ENCODE results near the gene SNX11. TPM values are rescaled to one million over a fixed set of nuclear protein-coding genes. Genes with fewer than 3 reads are reported as not detected.

The SNX11 gene
- total and polyA plus RNA-seq, 4 donors = 11.7 to 18.8 (median 17.3) TPM

DNA sequence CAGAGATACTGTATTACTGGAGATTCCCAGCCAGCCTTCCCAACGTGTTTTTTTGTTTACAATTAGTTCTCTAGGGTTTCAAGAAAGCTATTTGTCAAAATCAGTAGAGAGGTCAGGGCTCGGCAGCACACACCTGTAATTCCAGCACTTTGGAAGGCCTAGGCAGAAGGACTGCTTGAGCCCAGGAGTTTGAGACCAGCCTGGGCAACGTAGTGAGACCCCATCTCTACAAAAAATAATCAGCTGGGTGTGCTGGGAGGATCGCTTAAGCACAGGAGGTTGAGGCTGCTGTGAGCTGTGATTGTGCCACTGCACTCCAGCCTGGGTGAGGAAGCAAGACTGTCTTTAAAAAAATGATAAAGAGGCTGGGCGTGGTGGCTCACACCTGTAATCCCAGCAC is 25.7 kb upstream of the SNX11 start:
- Histone ChIP-seq H3K36me3 (ENCODE audit: control insufficient read depth in 1 of 2, insufficient read depth in 2 of 2, low read length in 1 of 2) (peaks cover 0 to 1% of the 10 kb centered on the region in 2 donors), H3K27ac (ENCODE audit: low read depth in 1 of 2, low read length in 2 of 2) (no peak overlapping the region), H3K27me3 (ENCODE audit: control insufficient read depth in 1 of 2, insufficient read depth in 2 of 2, low read length in 1 of 2) (no peaks in the 10 kb centered on the region), H3K4me1 (ENCODE audit: control insufficient read depth in 1 of 2, insufficient read depth in 2 of 2, low read length in 2 of 2) (peaks cover 0 to 2% of the 10 kb centered on the region in 2 donors), H3K9me3 (ENCODE audit: control insufficient read depth, low read length) (no peaks in the 10 kb centered on the region), H3K4me3 (ENCODE audit: low read length in 2 of 2) (no peak overlapping the region)
- intact Hi-C loops (cut with DNase I) = no loop called here
- 75 to 76% methylated on average over 5 of the region's 5 CpGs for WGBS, 2 donors
- DNase-seq (no peak), ATAC-seq (ENCODE audit: low FRiP score) (no peak)

GRCh38 chr17:48084932-48085331 is 22.6 kb upstream of the SNX11 start:
- WGBS, 2 donors = 38 to 51% methylated on average over 2 of the region's 2 CpGs
- Histone ChIP-seq H3K36me3 (ENCODE audit: control insufficient read depth in 1 of 2, insufficient read depth in 2 of 2, low read length in 1 of 2) (no peaks in the 10 kb centered on the region), H3K27ac (ENCODE audit: low read depth in 1 of 2, low read length in 2 of 2) (no peak overlapping the region), H3K27me3 (ENCODE audit: control insufficient read depth in 1 of 2, insufficient read depth in 2 of 2, low read length in 1 of 2) (no peaks in the 10 kb centered on the region), H3K9me3 (ENCODE audit: control insufficient read depth, low read length) (no peaks in the 10 kb centered on the region), H3K4me1 (ENCODE audit: control insufficient read depth in 1 of 2, insufficient read depth in 2 of 2, low read length in 2 of 2) (peaks cover 0 to 2% of the 10 kb centered on the region in 2 donors), H3K4me3 (ENCODE audit: low read length in 2 of 2) (no peak overlapping the region)
- ATAC-seq (ENCODE audit: low FRiP score) (no peak), DNase-seq (no peak)
- intact Hi-C loops (cut with DNase I) = no loop called here

GRCh38 chr17:48093341-48094045 is 14.1 kb upstream of the SNX11 start:
- DNase-seq (no peak), ATAC-seq (ENCODE audit: low FRiP score) (no peak)
- 85 to 86% methylated on average over 11 of the region's 11 CpGs for WGBS, 2 donors

GRCh38 chr17:48095611-48096010 is 12.0 kb upstream of the SNX11 start:
- Histone ChIP-seq H3K4me1 (ENCODE audit: control insufficient read depth in 1 of 2, insufficient read depth in 2 of 2, low read length in 2 of 2) (no peaks in the 10 kb centered on the region), H3K4me3 (ENCODE audit: low read length in 2 of 2) (no peak overlapping the region), H3K27ac (ENCODE audit: low read depth in 1 of 2, low read length in 2 of 2) (no peak overlapping the region), H3K27me3 (ENCODE audit: control insufficient read depth in 1 of 2, insufficient read depth in 2 of 2, low read length in 1 of 2) (no peaks in the 10 kb centered on the region), H3K9me3 (ENCODE audit: control insufficient read depth, low read length) (no peaks in the 10 kb centered on the region), H3K36me3 (ENCODE audit: control insufficient read depth in 1 of 2, insufficient read depth in 2 of 2, low read length in 1 of 2) (no peaks in the 10 kb centered on the region)
- ATAC-seq (ENCODE audit: low FRiP score) = no peak
- no peak for DNase-seq
- intact Hi-C loops (cut with DNase I) = no loop called here
- 76 to 80% methylated on average over 4 of the region's 4 CpGs for WGBS, 2 donors

More at GRCh38 chr17:48093341-48094045, 14.1 kb upstream of the SNX11 start:
- H3K36me3 ChIP-seq (ENCODE audit: control insufficient read depth in 1 of 2, insufficient read depth in 2 of 2, low read length in 1 of 2) = no peaks in the 10 kb centered on the region
- H3K27me3 ChIP-seq (ENCODE audit: control insufficient read depth in 1 of 2, insufficient read depth in 2 of 2, low read length in 1 of 2) = no peaks in the 10 kb centered on the region
- no peaks in the 10 kb centered on the region for H3K4me1 ChIP-seq (ENCODE audit: control insufficient read depth in 1 of 2, insufficient read depth in 2 of 2, low read length in 2 of 2)
- H3K27ac ChIP-seq (ENCODE audit: low read depth in 1 of 2, low read length in 2 of 2) = no peak overlapping the region
- H3K9me3 ChIP-seq (ENCODE audit: control insufficient read depth, low read length) = no peaks in the 10 kb centered on the region
- no peak overlapping the region for H3K4me3 ChIP-seq (ENCODE audit: low read length in 2 of 2)
- intact Hi-C loops (cut with DNase I) = no loop called here

DNA sequence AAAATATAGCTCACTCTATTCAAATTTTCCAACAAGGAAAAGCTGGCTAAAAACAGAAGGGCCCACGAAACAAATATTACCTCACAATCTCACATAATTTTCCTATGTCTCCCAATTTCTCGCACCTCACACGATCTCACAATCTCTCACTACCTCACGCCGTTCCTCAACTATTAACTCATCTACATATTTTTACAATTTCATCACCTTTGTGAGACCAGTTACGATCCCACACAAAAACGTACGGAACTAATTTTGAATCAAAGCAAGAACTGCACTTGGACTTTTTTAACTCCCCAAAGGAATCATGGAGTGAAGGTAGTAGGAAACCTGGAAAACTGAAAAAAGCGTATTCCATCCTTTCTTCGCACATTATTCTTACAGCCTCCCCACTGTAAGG is 7.4 kb upstream of the SNX11 start:
- DNase-seq (no peak), ATAC-seq (ENCODE audit: low FRiP score) (no peak)
- Histone ChIP-seq H3K9me3 (ENCODE audit: control insufficient read depth, low read length) (no peaks in the 10 kb centered on the region), H3K27ac (ENCODE audit: low read depth in 1 of 2, low read length in 2 of 2) (peak overlapping the region; percentile 38 to 73), H3K27me3 (ENCODE audit: control insufficient read depth in 1 of 2, insufficient read depth in 2 of 2, low read length in 1 of 2) (no peaks in the 10 kb centered on the region), H3K4me3 (ENCODE audit: low read length in 2 of 2) (peak overlapping the region; percentile 71 to 94), H3K36me3 (ENCODE audit: control insufficient read depth in 1 of 2, insufficient read depth in 2 of 2, low read length in 1 of 2) (no peaks in the 10 kb centered on the region), H3K4me1 (ENCODE audit: control insufficient read depth in 1 of 2, insufficient read depth in 2 of 2, low read length in 2 of 2) (no peaks in the 10 kb centered on the region)
- intact Hi-C loops (cut with DNase I) = no loop called here
- 2 to 7% methylated on average over 10 of the region's 10 CpGs for WGBS, 2 donors

- ATAC-seq (ENCODE audit: low FRiP score) = peak; percentile 55
- H3K4me3 ChIP-seq (ENCODE audit: low read length in 2 of 2) = peak overlapping the region; percentile 71 to 94
- no peaks in the 10 kb centered on the region for H3K9me3 ChIP-seq (ENCODE audit: control insufficient read depth, low read length)
- peak; percentile 71 to 84 for DNase-seq
- peak overlapping the region; percentile 38 to 73 for H3K27ac ChIP-seq (ENCODE audit: low read depth in 1 of 2, low read length in 2 of 2)
- H3K36me3 ChIP-seq (ENCODE audit: control insufficient read depth in 1 of 2, insufficient read depth in 2 of 2, low read length in 1 of 2) = no peaks in the 10 kb centered on the region
- intact Hi-C loops (cut with DNase I) = no loop called here
- WGBS, 2 donors = 1% methylated on average over 22 to 23 of the region's 23 CpGs
- H3K27me3 ChIP-seq (ENCODE audit: control insufficient read depth in 1 of 2, insufficient read depth in 2 of 2, low read length in 1 of 2) = no peaks in the 10 kb centered on the region
- no peaks in the 10 kb centered on the region for H3K4me1 ChIP-seq (ENCODE audit: control insufficient read depth in 1 of 2, insufficient read depth in 2 of 2, low read length in 2 of 2)
Measured at GRCh38 chr17:48100591-48101011, 7.0 kb upstream of the SNX11 start.

DNA sequence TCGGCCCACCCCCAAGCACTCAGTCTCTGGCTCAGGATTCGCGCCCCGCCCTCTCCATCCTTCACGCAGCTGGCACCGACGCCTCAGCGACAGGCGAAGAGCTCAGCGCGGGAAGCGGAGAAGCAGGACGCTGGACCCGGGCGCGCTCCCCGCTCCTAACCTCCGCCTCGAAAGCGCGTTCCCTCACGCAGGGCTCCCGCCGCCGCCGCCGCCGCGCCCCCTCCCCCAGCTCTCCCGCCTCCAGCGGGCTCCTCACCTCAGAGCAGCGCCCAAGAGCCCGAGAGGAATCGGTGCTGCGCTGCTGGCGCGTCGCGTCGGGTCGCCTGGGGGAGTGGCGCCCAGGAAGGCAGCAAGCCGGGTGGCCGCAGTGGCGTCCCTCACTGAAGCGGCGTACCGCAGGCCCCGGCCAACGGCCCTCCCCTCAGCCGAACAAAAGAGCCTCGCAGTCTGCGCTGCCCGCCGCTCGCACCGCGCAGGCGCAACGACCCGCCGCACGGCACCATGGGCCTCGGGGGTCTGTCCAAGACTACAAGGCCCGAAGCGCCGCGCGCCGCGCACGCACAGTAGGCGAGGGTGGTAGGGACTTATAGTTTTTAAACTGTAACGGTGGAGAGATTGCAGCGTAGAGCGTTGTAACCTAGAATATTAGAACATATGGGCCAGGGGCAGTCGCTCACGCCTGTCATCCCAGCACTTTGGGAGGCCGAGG is 6.4 kb upstream of the SNX11 start, which contains the start of gene CBX1:
Gene CBX1, minus strand, starts transcription at position 467 of the 709 bp plus-strand sequence. CDS start 24,474 bp downstream, outside the sequence.
- ATAC-seq (ENCODE audit: low FRiP score) (peak; percentile 98), DNase-seq (peak; percentile 97 to 98)
- 1% methylated on average over 66 to 79 of the region's 79 CpGs for WGBS, 2 donors
- Histone ChIP-seq H3K9me3 (ENCODE audit: control insufficient read depth, low read length) (no peaks in the 10 kb centered on the region), H3K27ac (ENCODE audit: low read depth in 1 of 2, low read length in 2 of 2) (peak within 1 kb of the TSS; percentile 38 to 73), H3K36me3 (ENCODE audit: control insufficient read depth in 1 of 2, insufficient read depth in 2 of 2, low read length in 1 of 2) (no peaks in the 10 kb centered on the region), H3K4me1 (ENCODE audit: control insufficient read depth in 1 of 2, insufficient read depth in 2 of 2, low read length in 2 of 2) (no peaks in the 10 kb centered on the region), H3K4me3 (ENCODE audit: low read length in 2 of 2) (peak within 1 kb of the TSS; percentile 71 to 94), H3K27me3 (ENCODE audit: control insufficient read depth in 1 of 2, insufficient read depth in 2 of 2, low read length in 1 of 2) (no peaks in the 10 kb centered on the region)
- intact Hi-C loops (cut with DNase I) = no loop called here

DNA sequence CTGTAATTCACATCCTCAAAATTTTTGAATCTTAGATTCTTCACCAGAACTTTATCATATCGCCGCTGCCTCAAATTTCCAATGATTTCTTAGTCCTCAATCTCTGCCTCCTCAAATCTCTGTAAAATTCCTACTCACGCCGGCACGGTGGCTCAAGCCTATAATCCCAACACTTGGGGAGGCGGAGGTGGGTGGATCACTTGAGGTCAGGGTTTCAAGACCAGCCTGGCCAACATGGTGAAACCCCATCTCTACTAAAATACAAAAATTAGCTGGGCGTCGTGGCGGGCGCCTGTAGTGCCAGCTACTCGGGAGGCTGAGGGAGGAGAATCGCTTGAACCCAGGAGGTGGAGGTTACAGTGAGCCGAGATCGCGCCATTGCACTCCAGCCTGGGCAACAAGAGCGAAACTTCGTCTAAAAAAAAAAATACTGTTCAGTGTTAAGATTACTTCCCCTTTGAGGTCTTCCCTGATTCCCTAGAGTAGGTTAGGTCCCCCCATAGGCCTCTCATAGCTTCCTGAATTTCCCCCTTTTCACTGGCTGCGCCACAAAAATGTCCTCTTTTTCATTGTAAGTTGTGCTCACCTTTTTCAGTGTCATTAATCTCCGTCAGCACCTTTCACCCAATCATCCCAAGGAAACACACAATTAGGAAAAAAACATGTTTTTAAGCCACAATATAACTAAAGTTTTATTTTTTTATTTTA is 5.4 kb upstream of the SNX11 start:
- Histone ChIP-seq H3K36me3 (ENCODE audit: control insufficient read depth in 1 of 2, insufficient read depth in 2 of 2, low read length in 1 of 2) (no peaks in the 10 kb centered on the region), H3K4me1 (ENCODE audit: control insufficient read depth in 1 of 2, insufficient read depth in 2 of 2, low read length in 2 of 2) (no peaks in the 10 kb centered on the region), H3K27ac (ENCODE audit: low read depth in 1 of 2, low read length in 2 of 2) (no peak overlapping the region), H3K9me3 (ENCODE audit: control insufficient read depth, low read length) (no peaks in the 10 kb centered on the region), H3K27me3 (ENCODE audit: control insufficient read depth in 1 of 2, insufficient read depth in 2 of 2, low read length in 1 of 2) (no peaks in the 10 kb centered on the region), H3K4me3 (ENCODE audit: low read length in 2 of 2) (no peak overlapping the region)
- intact Hi-C loops (cut with DNase I) = no loop called here
- 86 to 89% methylated on average over 19 of the region's 19 CpGs for WGBS, 2 donors
- ATAC-seq (ENCODE audit: low FRiP score) = no peak
- DNase-seq = no peak

Measured in aorta (tissue), 5 donors.